Measurements from ENCODE around the gene NTHL1. TPM values are rescaled to one million over a fixed set of nuclear protein-coding genes. Genes with fewer than 3 reads are reported as not detected.

NTHL1 gene
- 43.2 and 62.1 TPM in 2 replicates for total RNA-seq

DNA sequence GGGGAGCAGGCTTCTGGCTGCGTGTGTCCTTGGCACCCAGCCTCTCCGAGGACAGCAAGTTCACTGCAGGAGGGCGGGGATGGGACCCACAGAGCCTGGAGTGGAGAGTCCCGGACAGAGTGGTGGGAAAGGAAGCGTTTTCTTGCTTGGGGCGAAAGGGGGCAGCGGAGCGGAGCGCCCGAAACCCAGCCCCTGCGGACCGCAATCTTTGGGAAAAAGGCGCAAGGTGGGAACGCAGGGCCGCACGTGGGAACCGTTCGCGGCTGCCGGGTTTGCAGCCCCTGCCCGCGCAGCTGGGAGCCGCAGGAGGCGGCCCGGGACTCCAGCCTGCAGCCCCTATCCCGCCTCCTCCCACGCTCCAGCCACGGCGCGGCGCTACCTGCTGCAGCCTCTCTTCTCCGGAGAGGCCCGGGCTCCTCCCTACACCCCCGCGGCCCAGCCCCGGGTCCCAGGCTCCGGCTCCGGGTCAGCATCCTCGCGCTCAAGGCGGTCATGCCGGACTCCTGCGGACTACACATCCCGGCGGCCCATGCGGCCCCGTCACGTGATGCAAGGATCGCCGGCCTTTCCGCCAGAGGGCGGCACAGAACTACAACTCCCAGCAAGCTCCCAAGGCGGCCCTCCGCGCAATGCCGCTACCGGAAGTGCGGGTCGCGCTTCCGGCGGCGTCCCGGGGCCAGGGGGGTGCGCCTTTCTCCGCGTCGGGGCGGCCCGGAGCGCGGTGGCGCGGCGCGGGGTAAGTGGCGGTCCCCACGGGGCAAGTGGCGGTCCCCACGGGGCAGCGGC lies at the start of gene NTHL1, which contains the start of gene TSC2:
NTHL1 (minus strand) TSS at position 505 of the 786 bp plus-strand sequence; CDS start at position 494, 11 bp downstream.
TSC2 (plus strand) TSS at position 656 of the 786 bp plus-strand sequence. CDS start 631 bp downstream, outside the sequence.

DNA sequence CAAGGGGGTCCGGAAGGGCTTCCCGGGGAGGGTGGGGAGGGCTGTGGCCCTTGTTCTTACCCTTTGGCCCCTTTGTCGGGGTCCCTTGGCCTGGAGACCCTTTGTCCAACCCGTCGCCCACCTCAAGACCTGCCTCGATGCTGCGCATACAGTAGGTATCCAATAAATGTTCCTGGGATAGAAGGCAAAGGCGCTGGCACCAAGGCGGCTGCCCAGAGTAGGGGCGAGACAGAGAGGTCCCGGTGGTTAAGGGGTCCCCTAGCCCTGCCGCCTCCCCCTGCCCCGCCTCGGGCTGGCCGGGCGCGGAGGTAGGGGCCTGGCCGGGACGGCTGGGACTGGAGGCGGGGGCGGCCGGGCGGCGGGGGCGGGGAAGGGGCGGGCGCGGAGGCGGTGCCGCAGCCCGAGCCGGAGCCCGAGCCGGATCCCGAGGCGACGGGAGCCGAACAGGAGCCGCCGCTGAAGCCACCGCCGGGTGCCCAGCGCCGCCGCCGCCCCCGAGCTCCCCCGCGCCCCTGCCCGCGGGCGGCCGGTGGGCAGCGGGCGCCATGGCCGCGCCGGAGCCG lies 21.1 kb downstream of the NTHL1 start, which contains the start of gene NHERF2:
NHERF2 (plus strand) TSS at position 442 of the 563 bp plus-strand sequence; CDS start at position 546, 104 bp downstream.

DNA sequence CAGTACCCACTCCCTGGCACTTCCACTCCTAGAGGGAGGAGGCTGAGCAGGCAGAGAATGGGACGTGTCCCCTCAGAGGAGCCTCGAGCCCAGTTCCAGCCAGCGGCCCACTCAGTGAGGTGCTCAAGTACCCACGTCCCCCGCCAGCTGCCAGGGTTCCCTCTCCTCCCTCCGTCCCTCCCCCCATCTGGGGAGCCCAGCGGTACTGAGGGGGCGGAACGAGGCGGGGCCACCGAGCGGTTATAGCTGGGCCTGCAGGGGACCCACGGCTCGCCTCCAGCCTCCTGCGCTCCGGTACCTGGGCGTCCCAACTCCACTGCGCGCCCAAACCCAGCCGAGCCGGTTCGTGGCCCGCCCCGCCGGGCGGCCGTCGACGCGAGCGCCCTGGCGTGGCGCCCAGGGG lies 28.1 kb downstream of the NTHL1 start, which contains the start of gene NPW:
NPW (plus strand) TSS at position 268 of the 403 bp plus-strand sequence.

DNA sequence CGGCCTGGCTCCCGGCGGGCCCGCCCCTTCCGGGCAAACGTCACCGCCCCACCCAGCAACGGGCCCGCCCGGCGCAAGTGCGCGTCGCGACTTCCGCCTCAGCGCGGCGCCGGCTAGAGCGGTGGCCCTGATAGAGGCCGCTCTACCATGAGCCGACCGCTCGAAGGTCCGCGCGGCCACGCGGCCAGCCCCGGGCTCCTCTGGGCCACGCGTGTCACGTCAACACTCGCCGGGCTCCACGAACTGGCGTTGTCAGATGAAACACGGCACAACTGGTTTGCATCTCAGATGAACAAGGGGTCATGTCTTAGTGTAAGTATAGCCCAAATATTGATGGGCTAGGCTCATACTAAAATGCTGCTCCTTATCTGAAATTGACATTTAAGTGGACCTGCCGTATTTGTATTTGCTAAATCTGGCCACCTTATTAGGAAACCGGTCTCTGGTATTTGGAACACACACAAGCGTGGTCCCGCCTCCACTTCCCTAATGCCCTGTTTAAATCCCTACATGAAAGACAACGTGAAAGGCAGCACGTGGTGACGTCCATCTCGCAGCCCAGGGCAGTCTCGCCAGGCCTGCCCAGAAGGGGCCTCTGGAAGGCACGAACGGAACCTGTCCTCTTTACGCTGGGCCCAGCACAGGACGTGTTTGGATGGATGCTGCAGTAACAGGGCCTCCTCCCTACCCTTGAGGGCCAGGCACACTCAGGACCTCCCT lies 37.7 kb downstream of the NTHL1 start, which contains the start of gene ZNF598:
ZNF598 (minus strand) TSS at position 31 of the 720 bp plus-strand sequence.

Other genes with a start within 250 kb of the NTHL1 start
- gene HAGH, start 221.0 kb downstream of the NTHL1 start, total RNA-seq = 24.7 and 25.4 TPM in 2 replicates
- gene FAHD1, start 220.6 kb downstream of the NTHL1 start, total RNA-seq = 76.8 and 109 TPM in 2 replicates
- not detected in 2 replicates for gene MEIOB, start 175.7 kb downstream of the NTHL1 start, total RNA-seq
- not detected in 2 replicates for gene HS3ST6, start 129.4 kb downstream of the NTHL1 start, total RNA-seq
- gene MSRB1, start 104.6 kb downstream of the NTHL1 start, total RNA-seq = 7.8 and 9.0 TPM in 2 replicates
- not detected in 2 replicates for gene RPL3L, start 93.1 kb downstream of the NTHL1 start, total RNA-seq
- 197 and 259 TPM in 2 replicates for gene NDUFB10, start 88.3 kb downstream of the NTHL1 start, total RNA-seq
- gene RPS2, start 83.0 kb downstream of the NTHL1 start, total RNA-seq = 3,167 and 4,556 TPM in 2 replicates
- not detected in 2 replicates for gene RNF151, start 81.0 kb downstream of the NTHL1 start, total RNA-seq
- gene TBL3, start 75.8 kb downstream of the NTHL1 start, total RNA-seq = 26.5 and 30.1 TPM in 2 replicates
- gene NOXO1, start 66.4 kb downstream of the NTHL1 start, total RNA-seq = 0.16 TPM in 1 of 2 replicates, not detected in the other
- gene GFER, start 63.6 kb downstream of the NTHL1 start, total RNA-seq = 8.4 and 10.6 TPM in 2 replicates
- gene SYNGR3, start 57.9 kb downstream of the NTHL1 start, total RNA-seq = 2.7 and 2.9 TPM in 2 replicates
- gene ZNF598, start 38.0 kb downstream of the NTHL1 start, total RNA-seq = 12.0 and 15.1 TPM in 2 replicates
- gene NPW, start 28.0 kb downstream of the NTHL1 start, total RNA-seq = 0.47 and 0.60 TPM in 2 replicates
- gene NHERF2, start 20.9 kb downstream of the NTHL1 start, total RNA-seq = 34.4 and 41.2 TPM in 2 replicates
- gene TSC2, start 151 bp upstream of the NTHL1 start, total RNA-seq = 46.2 and 78.6 TPM in 2 replicates
- 63.0 and 123 TPM in 2 replicates for gene PKD1, start 88.1 kb upstream of the NTHL1 start, total RNA-seq
- 3.2 and 5.5 TPM in 2 replicates for gene RAB26, start 100.8 kb upstream of the NTHL1 start, total RNA-seq
- 44.8 and 53.2 TPM in 2 replicates for gene TRAF7, start 107.9 kb upstream of the NTHL1 start, total RNA-seq
- 0.09 and 0.16 TPM in 2 replicates for gene CASKIN1, start 148.8 kb upstream of the NTHL1 start, total RNA-seq
- gene MLST8, start 157.6 kb upstream of the NTHL1 start, total RNA-seq = 14.2 and 18.7 TPM in 2 replicates
- gene BRICD5, start 163.0 kb upstream of the NTHL1 start, total RNA-seq = 0.60 and 1.1 TPM in 2 replicates
- 2.2 and 5.4 TPM in 2 replicates for gene PGP, start 167.0 kb upstream of the NTHL1 start, total RNA-seq
- 23.5 and 31.9 TPM in 2 replicates for gene E4F1, start 175.8 kb upstream of the NTHL1 start, total RNA-seq
- gene DNASE1L2, start 188.6 kb upstream of the NTHL1 start, total RNA-seq = 0.95 and 1.1 TPM in 2 replicates
- 21.2 and 28.8 TPM in 2 replicates for gene ECI1, start 203.8 kb upstream of the NTHL1 start, total RNA-seq
- 23.2 and 41.8 TPM in 2 replicates for gene RNPS1, start 220.3 kb upstream of the NTHL1 start, total RNA-seq